CD4-positive, alpha-beta T cell (primary cell): ENCODE results near the gene UNC50. TPM values are rescaled to one million over a fixed set of nuclear protein-coding genes. Genes with fewer than 3 reads are reported as not detected.

Experiments used
- ATAC-seq: fragments of 200-7000 bp; cut with Tn5 transposase; one replicate; pipeline ENCODE4 v1.10.0; 2022; ENCODE audit warnings: mild to moderate bottlenecking; ENCODE audit not compliant: poor library complexity
- CTCF ChIA-PET: fragments of 350-600 bp; sonication (Branson Sonifier 250); formaldehyde crosslinking; loops from one replicate; lab custom pipeline; 2021; ENCODE audit warnings: antibody characterized with exemption, inconsistent platforms; lab: Charles Lee
- POLR2A ChIA-PET: fragments of 350-600 bp; sonication (Branson Sonifier 250); formaldehyde crosslinking; loops from one replicate; lab custom pipeline; 2021; ENCODE audit warnings: antibody characterized with exemption, inconsistent platforms; lab: Charles Lee
- DNase-seq, 14 experiments: peaks; one replicate each; pipeline ENCODE4 v3.0.0-alpha.2; 2013 to 2020; ENCODE audit warnings: mixed read lengths in 2 of 14
- H3K27ac ChIP-seq, 2 donors: one replicate each; pipeline versions ENCODE4 v1.5.1 to v1.7.0; 2013; ENCODE audit warnings: low read length in 2 of 2, low read depth in 1 of 2, mild to moderate bottlenecking in 1 of 2
- H3K27me3 ChIP-seq, 2 experiments: 1 replicate in 1 of 2; 2 replicates in 1 of 2; pipeline versions ENCODE4 v1.6.1 to v1.7.0; 2013; ENCODE audit warnings: low read length in 2 of 2, control low read depth in 1 of 2, mild to moderate bottlenecking in 1 of 2, moderate library complexity in 1 of 2; ENCODE audit not compliant: insufficient read depth in 2 of 2, control insufficient read depth in 1 of 2
- H3K36me3 ChIP-seq: one replicate; pipeline ENCODE4 v1.6.1; 2013; ENCODE audit warnings: low read length, control low read depth; ENCODE audit not compliant: insufficient read depth
- H3K4me1 ChIP-seq: one replicate; pipeline ENCODE4 v1.6.1; 2013; ENCODE audit warnings: low read length, control low read depth; ENCODE audit not compliant: insufficient read depth
- H3K4me3 ChIP-seq: one replicate; pipeline ENCODE4 v1.5.1; 2013; ENCODE audit warnings: mild to moderate bottlenecking, low read length, moderate library complexity
- H3K9me3 ChIP-seq, 2 experiments: 1 replicate in 1 of 2; 2 replicates in 1 of 2; pipeline versions ENCODE4 v1.6.1 to v1.7.0; 2013; ENCODE audit warnings: low read length in 2 of 2, mild to moderate bottlenecking in 2 of 2, control low read depth in 1 of 2, moderate library complexity in 1 of 2; ENCODE audit not compliant: control insufficient read depth in 1 of 2, insufficient read depth in 1 of 2
- H3K27ac Mint-ChIP-seq: one replicate; pipeline ENCODE4 v1.8.0; 2020; ENCODE audit warnings: mixed read lengths
- H3K27me3 Mint-ChIP-seq: one replicate; pipeline ENCODE4 v1.8.0; 2021; ENCODE audit warnings: mixed read lengths
- H3K36me3 Mint-ChIP-seq: one replicate; pipeline ENCODE4 v1.8.0; 2021; ENCODE audit warnings: low read depth, mixed read lengths
- H3K4me1 Mint-ChIP-seq: one replicate; pipeline ENCODE4 v1.8.0; 2021; ENCODE audit warnings: low read depth, mixed read lengths
- H3K4me3 Mint-ChIP-seq: one replicate; pipeline ENCODE4 v1.8.0; 2020; ENCODE audit warnings: mild to moderate bottlenecking, mixed read lengths
- H3K9me3 Mint-ChIP-seq: one replicate; pipeline ENCODE4 v1.8.0; 2020; ENCODE audit warnings: mixed read lengths
- intact Hi-C, 2 experiments: fragments of 100-400 bp; cut with DNase I in 1 of 2; cut with micrococcal nuclease in 1 of 2; formaldehyde crosslinking; loops; one replicate each; pipeline versions ENCODE4 v1.15.1 to v1.9.0; 2023 to 2025; cut with DNase I, micrococcal nuclease
- polyA plus RNA-seq, 2 donors: library from polyadenylated mRNA; unstranded; fragments of 120-200 nt; gene quantifications; one replicate each; pipeline ENCODE4 v1.2.1, GENCODE V29; 2013
- total RNA-seq, 174 experiments: library from RNA in 2 of 174; stranded (reverse) in 2 of 174; gene quantifications; one replicate each; pipeline ENCODE4 v1.2.3 and lab custom pipeline; 2021 to 2026
- TF ChIP-seq, protein P1 (sequence below): fragments of 200-600 bp; IDR thresholded peaks from one replicate; pipeline ENCODE4 v1.8.0; 2022; ENCODE audit warnings: antibody characterized with exemption, mild to moderate bottlenecking

Gene UNC50, protein sequence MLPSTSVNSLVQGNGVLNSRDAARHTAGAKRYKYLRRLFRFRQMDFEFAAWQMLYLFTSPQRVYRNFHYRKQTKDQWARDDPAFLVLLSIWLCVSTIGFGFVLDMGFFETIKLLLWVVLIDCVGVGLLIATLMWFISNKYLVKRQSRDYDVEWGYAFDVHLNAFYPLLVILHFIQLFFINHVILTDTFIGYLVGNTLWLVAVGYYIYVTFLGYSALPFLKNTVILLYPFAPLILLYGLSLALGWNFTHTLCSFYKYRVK
- total RNA-seq (10 to 100 TPM; 17.1 to 17.5 TPM), total RNA-seq (lab: John Stamatoyannopoulos, UW) (19.3 to 58.5 (median 39.9) reads per million in 172 experiments)
- 27.5 TPM for polyA plus RNA-seq (2013, experiment 1 of 2)
- 23.1 TPM for polyA plus RNA-seq (2013, experiment 2 of 2)

DNA sequence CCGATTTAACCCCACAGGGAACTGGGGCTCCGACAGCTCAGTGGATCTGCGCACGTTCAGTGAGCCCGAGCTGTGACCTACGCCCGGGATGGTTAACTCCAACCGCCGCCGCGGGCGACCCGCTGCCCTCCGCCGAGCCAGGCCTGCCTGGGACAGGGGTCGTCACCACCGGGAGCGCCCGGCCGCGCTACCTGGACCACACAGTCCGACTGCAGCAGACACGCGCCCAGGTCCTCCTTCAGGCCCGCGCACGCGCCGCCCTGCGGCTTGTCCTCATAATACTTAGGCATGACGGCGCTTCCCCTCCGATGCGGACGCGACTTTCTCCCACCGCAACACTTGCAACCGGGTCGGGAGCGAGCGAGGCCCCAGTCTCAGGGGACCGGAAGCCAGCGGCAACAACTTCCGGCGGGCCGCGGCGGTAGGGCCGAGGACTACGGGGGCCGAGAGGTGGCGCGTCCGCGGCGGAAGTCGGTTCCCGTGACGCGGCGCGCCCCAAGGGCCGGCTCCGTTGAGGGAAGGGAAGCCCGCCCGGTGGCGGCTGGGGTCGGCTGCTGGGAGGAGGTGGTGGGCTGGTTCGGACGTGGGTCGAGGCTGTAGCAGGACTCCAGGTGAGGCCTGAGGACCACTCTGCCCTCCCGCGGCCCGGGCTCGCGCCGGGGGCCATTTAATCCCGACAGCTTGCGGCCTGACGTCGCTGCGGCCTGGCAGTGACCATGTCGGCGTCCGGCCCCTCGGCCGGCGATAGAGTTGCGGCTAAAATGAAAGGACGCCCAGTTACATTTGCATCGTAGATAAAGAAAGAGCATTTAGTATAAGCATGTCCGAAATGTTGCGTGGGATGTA is at the start of gene UNC50, which contains the start of gene COA5:
Gene UNC50 (plus strand): TSS at position 474 of the 846 bp plus-strand sequence. CDS start 1,171 bp downstream, outside the sequence.
Gene COA5 (minus strand): TSS at position 397 of the 846 bp plus-strand sequence. CDS start 107 bp downstream, at position 290.
- peaks cover 72% of the 10 kb centered on the region for H3K36me3 Mint-ChIP-seq

DNA sequence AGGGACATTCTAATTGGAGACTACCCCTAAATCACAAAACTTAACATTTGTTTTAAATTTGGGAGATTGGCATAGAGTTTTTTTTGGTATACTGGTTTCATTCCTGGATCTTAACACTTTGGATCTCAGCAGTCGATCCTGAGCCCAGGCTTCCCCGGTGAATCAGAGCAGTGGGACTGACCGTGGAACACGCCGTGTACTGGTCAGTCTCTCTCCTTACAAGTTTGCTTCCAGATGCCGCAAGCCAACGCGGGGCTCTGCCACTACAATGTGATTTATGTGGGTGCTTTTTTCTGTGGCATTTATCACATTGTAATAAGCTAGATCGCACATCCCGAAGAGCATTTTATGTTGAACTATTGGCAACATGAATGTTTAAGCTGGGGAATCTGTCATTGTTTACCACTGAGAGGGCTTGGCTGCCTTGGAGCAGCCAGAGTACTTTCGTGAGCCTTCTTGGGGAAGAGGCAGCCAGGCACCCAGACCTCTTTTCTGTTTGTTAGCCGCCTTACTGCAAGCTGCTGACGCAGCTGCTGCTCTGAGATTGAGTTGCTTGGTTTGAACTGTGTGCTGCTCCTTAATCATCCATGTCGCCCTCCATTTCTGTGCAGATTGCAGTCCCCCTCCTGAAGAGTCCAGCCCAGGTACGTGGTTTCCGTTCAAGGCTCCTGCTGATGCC is 49.4 kb upstream of the UNC50 start:
- peak overlapping the region; percentile 83 for H3K27ac Mint-ChIP-seq
- no peak for ATAC-seq
- no peak overlapping the region for H3K4me3 Mint-ChIP-seq
- DNase-seq = no peak
- POLR2A ChIA-PET = interaction anchor here (1.0 to 1.5 kb wide), 2 partner anchors 10 to 20 kb away, joined by 3 read pairs; no protein-coding TSS in a partner anchor
- Histone ChIP-seq H3K27ac (no peak overlapping the region), H3K4me3 (no peak overlapping the region), H3K9me3 (no peaks in the 10 kb centered on the region), H3K36me3 (peaks cover 95% of the 10 kb centered on the region), H3K27me3 (no peaks in the 10 kb centered on the region), H3K4me1 (peaks cover 19% of the 10 kb centered on the region)
- H3K36me3 Mint-ChIP-seq = peaks cover 88% of the 10 kb centered on the region
- CTCF ChIA-PET = no interaction called here
- intact Hi-C loops = no loop called here
- H3K4me1 Mint-ChIP-seq = peaks cover 40% of the 10 kb centered on the region
- TF ChIP-seq, protein P1, sequence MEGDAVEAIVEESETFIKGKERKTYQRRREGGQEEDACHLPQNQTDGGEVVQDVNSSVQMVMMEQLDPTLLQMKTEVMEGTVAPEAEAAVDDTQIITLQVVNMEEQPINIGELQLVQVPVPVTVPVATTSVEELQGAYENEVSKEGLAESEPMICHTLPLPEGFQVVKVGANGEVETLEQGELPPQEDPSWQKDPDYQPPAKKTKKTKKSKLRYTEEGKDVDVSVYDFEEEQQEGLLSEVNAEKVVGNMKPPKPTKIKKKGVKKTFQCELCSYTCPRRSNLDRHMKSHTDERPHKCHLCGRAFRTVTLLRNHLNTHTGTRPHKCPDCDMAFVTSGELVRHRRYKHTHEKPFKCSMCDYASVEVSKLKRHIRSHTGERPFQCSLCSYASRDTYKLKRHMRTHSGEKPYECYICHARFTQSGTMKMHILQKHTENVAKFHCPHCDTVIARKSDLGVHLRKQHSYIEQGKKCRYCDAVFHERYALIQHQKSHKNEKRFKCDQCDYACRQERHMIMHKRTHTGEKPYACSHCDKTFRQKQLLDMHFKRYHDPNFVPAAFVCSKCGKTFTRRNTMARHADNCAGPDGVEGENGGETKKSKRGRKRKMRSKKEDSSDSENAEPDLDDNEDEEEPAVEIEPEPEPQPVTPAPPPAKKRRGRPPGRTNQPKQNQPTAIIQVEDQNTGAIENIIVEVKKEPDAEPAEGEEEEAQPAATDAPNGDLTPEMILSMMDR = no peak
- H3K9me3 Mint-ChIP-seq = no peaks in the 10 kb centered on the region
- no peaks in the 10 kb centered on the region for H3K27me3 Mint-ChIP-seq

More for the DNA sequence above, at the start of gene UNC50, which contains the start of gene COA5:
- H3K27me3 ChIP-seq = no peaks in the 10 kb centered on the region
- H3K4me1 ChIP-seq = peaks cover 43% of the 10 kb centered on the region
- no peaks in the 10 kb centered on the region for H3K27me3 Mint-ChIP-seq
- H3K27ac Mint-ChIP-seq = peak within 1 kb of the TSS; percentile 89
- intact Hi-C loops = loop anchor here in 1 of 2 experiments (2.0 to 10.0 kb wide), 3 partner anchors 546 to 876 kb away; partner anchors contain the start of genes LIPT1, MITD1, MRPL30 and TSGA10
- CTCF ChIA-PET = interaction anchor here (1.2 to 1.6 kb wide), 3 partner anchors 27 to 729 kb away, joined by 3 to 4 read pairs (median 4); partner anchors contain the start of genes EIF5B and TXNDC9
- peak; percentile 83 for ATAC-seq
- H3K9me3 ChIP-seq = no peaks in the 10 kb centered on the region
- peaks cover 72% of the 10 kb centered on the region for H3K4me1 Mint-ChIP-seq
- peak within 1 kb of the TSS; percentile 85 for H3K4me3 Mint-ChIP-seq
- POLR2A ChIA-PET = interaction anchor here (0.7 to 1.8 kb wide), 9 partner anchors 9 to 533 kb away, joined by 3 to 6 read pairs (median 4); partner anchors contain the start of gene C2orf15
- TF ChIP-seq, protein P1 = no peak
- H3K9me3 Mint-ChIP-seq = no peaks in the 10 kb centered on the region
- peak within 1 kb of the TSS; percentile 87 to 91 for H3K27ac ChIP-seq
- peak; percentile 84 to 95 (median 89) for DNase-seq
- peaks cover 33% of the 10 kb centered on the region for H3K36me3 ChIP-seq
- peak within 1 kb of the TSS; percentile 77 for H3K4me3 ChIP-seq
